Adrenal gland (tissue), 12 donors: ENCODE data around the gene MAPK10. TPM values are rescaled to one million over a fixed set of nuclear protein-coding genes. Genes with fewer than 3 reads are reported as not detected.

ENCODE experiments used
- DNase-seq, 7 donors: peaks; one replicate each; pipeline ENCODE4 v3.0.0-alpha.2; 2019 to 2020
- H3K27ac ChIP-seq, 5 donors: fragments of 200-600 bp; sonication (generic) in 4 of 5; 1 replicate in 3 of 5; 2 replicates in 2 of 5; pipeline versions ENCODE4 v1.5.1 to v1.8.0; 2016 to 2020; ENCODE audit warnings: mild to moderate bottlenecking in 1 of 5
- H3K27me3 ChIP-seq: fragments of 200-600 bp; 2 replicates; pipeline ENCODE4 v1.8.0; 2021
- H3K36me3 ChIP-seq, 2 donors: fragments of 200-600 bp; replicated peaks in 1 of 2; 1 replicate in 1 of 2; 2 replicates in 1 of 2; pipeline versions ENCODE4 v1.5.1 to v1.8.0; 2018 to 2022
- H3K4me1 ChIP-seq, 2 donors: fragments of 200-600 bp; replicated peaks in 1 of 2; 1 replicate in 1 of 2; 2 replicates in 1 of 2; pipeline versions ENCODE4 v1.5.1 to v1.8.0; 2018 to 2021
- H3K4me3 ChIP-seq, 4 donors: fragments of 200-600 bp; sonication (generic) in 3 of 4; one replicate each; pipeline ENCODE4 v1.5.1; 2016 to 2018
- H3K9me3 ChIP-seq, 3 donors: fragments of 200-600 bp; sonication (generic) in 1 of 3; replicated peaks in 1 of 3; 1 replicate in 2 of 3; 2 replicates in 1 of 3; pipeline versions ENCODE4 v1.5.1 to v1.8.0; 2016 to 2021
- CTCF ChIP-seq, 6 experiments: fragments of 450-650 bp in 4 of 6; fragments of 200-600 bp in 2 of 6; sonication (generic) in 1 of 6; IDR thresholded peaks; 1 replicate in 5 of 6; 2 replicates in 1 of 6; pipeline versions ENCODE4 v1.5.1 to v1.8.0; 2016 to 2021; ENCODE audit warnings: antibody characterized with exemption in 6 of 6, mild to moderate bottlenecking in 2 of 6, moderate library complexity in 1 of 6
- POLR2A ChIP-seq, 2 donors: fragments of 450-650 bp; IDR thresholded peaks; one replicate each; pipeline ENCODE4 v1.6.1; 2017; ENCODE audit warnings: antibody characterized with exemption in 2 of 2, mild to moderate bottlenecking in 2 of 2, moderate library complexity in 1 of 2
- WGBS, 4 donors: extraction: QIAGEN DNeasy Blood & Tissue Kit in 2 of 4; methylation state at CpG; one replicate each; pipeline versions ENCODE4 v1.1.5 to v1.1.7; 2013 to 2017; 5-methylcytosine and 5-hydroxymethylcytosine counted together
- intact Hi-C, 2 donors: fragments of 100-400 bp; cut with DNase I; formaldehyde crosslinking; loops; one replicate each; pipeline versions ENCODE4 v1.14.1 to v1.15.0; 2022 to 2023
- polyA plus RNA-seq, 3 donors: library from polyadenylated mRNA; stranded (reverse); fragments of 200-250 nt in 2 of 3; fragments of 350-450 nt in 1 of 3; fragmentation: Illumina TruSeq in 1 of 3; extraction: RNeasy Lipid Tissue Mini Kit (QIAGEN cat#74804) in 1 of 3; gene quantifications; one replicate each; pipeline ENCODE4 v1.2.3, GENCODE V29; 2013 to 2014
- total RNA-seq, 9 donors: library from RNA; depleted of rRNA in 4 of 9; stranded (reverse); fragments of >200 nt in 4 of 9; fragments of 120-200 nt in 1 of 9; fragmentation: NEBNext Ultra II Directional in 1 of 9; extraction: Animal tissue kit (Norgen Biotek cat#: 25700) in 1 of 9; gene quantifications; one replicate each; pipeline versions ENCODE4 v1.1.0 to v1.2.4, GENCODE V29; 2013 to 2023
- donor health status: healthy with polysubstance abuse.
- donor health status: Bipolar disorder and iron deficiency.
- donor health status: DM: yes; HTN: yes; CAD: no.
- donor health status: DM: no; HTN: no; CAD: no.
- donor health status: DM: no; HTN: no; CAD: no.
- donor health status: DM: yes; HTN: yes; CAD: no.

Gene MAPK10
- total and polyA plus RNA-seq, 12 donors, result 11.6 to 160 (median 42.1) TPM

GRCh38 chr4:86114563-86114962, 245.3 kb downstream of the MAPK10 start:
- intact Hi-C loops, result no loop called here
- no peak overlapping the region for H3K27ac ChIP-seq
- WGBS, 4 donors, result 83 to 100% (median 95%) methylated on average over 1 to 2 of the region's 2 CpGs
- no peaks in the 10 kb centered on the region for H3K27me3 ChIP-seq
- H3K4me1 ChIP-seq, result no peaks in the 10 kb centered on the region
- DNase-seq, result no peak
- H3K36me3 ChIP-seq, result no peaks in the 10 kb centered on the region
- no peak for TF ChIP-seq POLR2A (IDR thresholded peaks at IDR 0.05)
- no peak for TF ChIP-seq CTCF (IDR thresholded peaks at IDR 0.05)
- no peak overlapping the region for H3K4me3 ChIP-seq
- H3K9me3 ChIP-seq, result peaks cover 0 to 3% (median 0%) of the 10 kb centered on the region in 3 donors

DNA sequence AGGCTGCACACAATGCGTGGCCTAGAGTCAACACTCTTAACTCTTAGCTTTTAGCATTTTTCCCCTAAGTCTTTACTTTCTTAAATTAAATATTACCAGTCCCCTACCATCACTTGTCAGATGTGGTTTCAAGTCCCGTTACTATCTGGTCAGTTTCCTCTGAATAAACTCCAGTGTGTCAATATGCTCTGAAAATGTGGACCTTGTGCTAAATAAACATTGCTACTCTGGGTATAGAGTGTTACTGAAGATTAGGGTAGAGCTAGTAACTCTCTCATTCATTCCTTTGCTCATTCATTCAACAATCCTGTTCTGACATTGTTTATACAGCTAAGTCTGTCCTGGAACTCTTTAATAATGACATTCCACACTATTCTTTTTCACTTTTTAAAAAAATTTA, 251.0 kb downstream of the MAPK10 start:
- no peak overlapping the region for H3K4me3 ChIP-seq
- DNase-seq, result no peak
- WGBS, 4 donors, result 87 to 96% (median 90%) methylated on average over 2 of the region's 2 CpGs
- no peaks in the 10 kb centered on the region for H3K4me1 ChIP-seq
- H3K27ac ChIP-seq, result no peak overlapping the region
- TF ChIP-seq POLR2A (IDR thresholded peaks at IDR 0.05), result no peak
- TF ChIP-seq CTCF (IDR thresholded peaks at IDR 0.05), result no peak
- intact Hi-C loops, result no loop called here
- peaks cover 0 to 3% (median 0%) of the 10 kb centered on the region in 3 donors for H3K9me3 ChIP-seq
- H3K36me3 ChIP-seq, result no peaks in the 10 kb centered on the region
- H3K27me3 ChIP-seq, result no peaks in the 10 kb centered on the region

DNA sequence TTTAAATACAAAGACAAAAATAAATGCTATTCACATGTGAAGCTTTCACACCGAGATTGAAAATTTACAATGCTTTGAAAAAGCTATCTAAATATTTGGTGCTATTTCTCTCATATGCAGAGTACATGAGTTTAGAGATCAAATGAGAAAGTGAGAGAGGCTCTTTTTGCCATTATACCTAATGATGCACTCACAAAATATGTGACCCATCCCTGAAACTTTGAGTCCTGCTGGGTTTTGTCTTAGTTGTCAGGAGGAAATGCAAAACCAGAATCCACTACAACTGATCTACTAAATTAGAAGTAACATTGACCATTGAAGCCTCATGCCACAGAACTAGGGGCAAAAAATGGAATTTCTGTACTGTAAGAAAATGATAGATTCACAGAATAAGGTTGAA, 251.7 kb downstream of the MAPK10 start:
- intact Hi-C loops, result no loop called here
- TF ChIP-seq CTCF (IDR thresholded peaks at IDR 0.05) (no peak), POLR2A (IDR thresholded peaks at IDR 0.05) (no peak)
- Histone ChIP-seq H3K4me1 (no peaks in the 10 kb centered on the region), H3K27me3 (no peaks in the 10 kb centered on the region), H3K27ac (no peak overlapping the region), H3K36me3 (no peaks in the 10 kb centered on the region), H3K9me3 (peaks cover 0 to 3% (median 0%) of the 10 kb centered on the region in 3 donors), H3K4me3 (no peak overlapping the region)
- DNase-seq, result no peak
- WGBS, 4 donors, result 74 to 82% (median 77%) methylated on average over 1 of the region's 1 CpG

DNA sequence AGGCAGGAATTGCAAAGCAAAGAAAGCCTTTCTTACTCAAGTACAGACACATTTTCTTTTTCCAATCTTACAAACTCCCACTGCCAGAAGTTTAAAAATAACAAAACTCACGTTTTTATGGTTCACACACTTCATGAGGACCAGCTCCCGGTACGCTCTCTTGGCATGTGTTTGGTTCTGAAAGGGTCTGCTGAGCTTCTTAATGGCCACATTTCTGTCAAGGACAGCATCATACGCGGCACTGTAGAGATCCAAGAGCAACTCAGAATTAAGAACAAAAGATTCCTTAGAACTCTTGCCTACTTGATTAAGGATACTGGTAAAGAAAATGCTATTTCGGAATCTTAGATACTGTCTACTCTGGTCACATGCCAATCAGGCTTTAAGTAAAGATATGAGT, 252.7 kb downstream of the MAPK10 start:
- 71 to 83% (median 79%) methylated on average over 6 of the region's 6 CpGs for WGBS, 4 donors
- Histone ChIP-seq H3K4me3 (no peak overlapping the region), H3K27me3 (no peaks in the 10 kb centered on the region), H3K9me3 (peaks cover 0 to 3% (median 0%) of the 10 kb centered on the region in 3 donors), H3K27ac (no peak overlapping the region), H3K4me1 (no peaks in the 10 kb centered on the region), H3K36me3 (no peaks in the 10 kb centered on the region)
- TF ChIP-seq POLR2A (IDR thresholded peaks at IDR 0.05), result no peak
- no peak for DNase-seq
- intact Hi-C loops, result no loop called here

- H3K27me3 ChIP-seq, result no peaks in the 10 kb centered on the region
- WGBS, 4 donors, result 87 to 94% (median 91%) methylated on average over 2 of the region's 2 CpGs
- TF ChIP-seq POLR2A (IDR thresholded peaks at IDR 0.05) (no peak), CTCF (IDR thresholded peaks at IDR 0.05) (no peak)
- no peak overlapping the region for H3K4me3 ChIP-seq
- H3K9me3 ChIP-seq, result peaks cover 0 to 3% (median 0%) of the 10 kb centered on the region in 3 donors
- intact Hi-C loops, result no loop called here
- H3K27ac ChIP-seq, result no peak overlapping the region
- no peaks in the 10 kb centered on the region for H3K4me1 ChIP-seq
- no peak for DNase-seq
- H3K36me3 ChIP-seq, result no peaks in the 10 kb centered on the region
These were observed 253.4 kb downstream of the MAPK10 start for GRCh38 chr4:86106475-86106874.
